Fibroblast of skin of back (primary cell): ENCODE measurements around the gene LRFN2.

Experiments used
- DNase-seq: peaks from one replicate; pipeline ENCODE4 v3.0.0-alpha.2; 2013

LRFN2 gene

DNA sequence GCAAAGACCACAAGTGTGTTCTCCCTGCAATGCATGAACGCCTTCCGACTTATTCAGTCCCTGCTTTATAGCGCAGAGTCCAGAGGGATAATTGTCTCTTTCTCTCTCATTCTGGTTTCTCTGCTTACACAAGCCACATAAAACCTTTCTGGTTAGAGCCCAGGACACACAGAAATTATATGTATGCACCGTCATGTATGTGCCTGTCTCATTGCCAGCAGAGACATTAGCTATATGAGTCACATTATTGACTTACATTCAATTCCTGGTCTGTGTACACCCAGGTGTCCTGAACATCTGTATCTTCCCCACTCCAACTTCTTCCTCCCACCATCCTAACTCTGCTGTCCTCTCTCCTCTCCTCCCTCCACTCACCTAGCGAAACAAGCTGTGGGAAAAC lies 44.0 kb downstream of the LRFN2 start:
- no peak for DNase-seq

DNA sequence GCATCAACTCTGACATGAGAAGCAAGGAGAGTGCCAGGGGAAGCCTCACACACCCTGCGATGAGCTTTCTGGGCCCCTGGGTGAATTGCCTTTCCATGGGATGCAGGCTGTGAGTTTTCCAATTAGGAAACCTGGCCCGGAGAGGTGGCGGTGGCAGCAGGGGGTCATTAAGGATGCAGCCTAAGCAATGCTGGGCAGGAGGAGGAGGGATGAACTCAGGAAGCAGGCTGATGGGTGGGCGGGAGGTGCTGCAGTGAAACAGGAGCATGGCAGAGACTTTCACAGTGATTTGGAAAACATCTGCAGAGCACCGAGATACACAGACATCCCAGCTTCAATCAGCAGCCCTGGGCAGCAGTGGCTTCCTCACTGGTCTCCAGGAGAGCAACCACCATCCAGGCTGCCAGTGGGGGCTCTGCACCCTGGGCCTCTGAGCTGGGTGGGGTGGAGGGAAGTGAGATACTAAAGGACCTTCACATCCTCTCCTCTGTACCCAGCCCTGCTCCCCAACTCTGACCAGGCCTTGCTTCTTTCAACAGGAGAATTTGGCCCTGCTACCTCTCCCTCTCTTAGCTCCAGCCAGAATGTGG lies 44.9 kb downstream of the LRFN2 start:
- DNase-seq: no peak

- no peak for DNase-seq
Observed at GRCh38 chr6:40541556-40542174, 45.5 kb downstream of the LRFN2 start.

GRCh38 chr6:40540790-40541189 lies 46.4 kb downstream of the LRFN2 start:
- no peak for DNase-seq

DNA sequence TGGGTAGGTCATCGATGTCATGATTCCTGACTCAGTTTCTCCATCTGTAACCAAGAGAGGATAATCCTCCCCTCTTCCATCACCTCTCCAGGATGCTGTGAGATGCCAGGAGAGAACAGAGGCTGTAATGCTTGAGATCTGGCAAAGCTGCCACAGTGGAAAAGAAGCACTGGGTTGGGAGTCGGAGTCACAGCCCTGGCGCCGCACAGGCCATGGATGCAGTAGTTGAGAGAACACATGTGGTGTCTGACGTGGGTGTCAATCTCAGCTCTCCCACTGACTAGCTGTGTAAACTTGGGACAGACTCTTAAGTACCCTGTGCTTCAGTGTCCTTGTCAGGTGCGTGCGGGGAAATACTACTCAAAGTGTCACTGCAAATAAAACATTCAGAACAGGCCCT lies 47.3 kb downstream of the LRFN2 start:
- DNase-seq: no peak

DNA sequence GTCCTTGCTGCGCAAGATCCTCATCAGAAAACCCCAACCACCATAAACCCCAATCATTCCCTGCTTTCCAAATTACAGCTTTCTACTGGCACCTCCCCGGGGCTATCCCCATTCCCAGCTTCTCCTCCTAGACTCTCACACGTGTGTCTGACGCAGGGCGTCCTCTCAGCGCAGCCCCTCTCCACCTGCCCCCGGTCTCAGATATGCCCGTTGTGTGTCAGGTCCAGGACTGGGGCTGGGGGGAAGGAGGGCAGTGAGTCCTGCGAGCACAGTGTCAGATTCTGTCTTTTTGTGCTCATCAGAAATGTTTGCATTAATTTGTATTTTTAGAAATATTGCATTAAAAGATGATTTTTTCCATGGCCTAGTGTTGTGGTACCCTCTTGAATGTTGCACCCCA lies 48.6 kb downstream of the LRFN2 start:
- DNase-seq: no peak

DNA sequence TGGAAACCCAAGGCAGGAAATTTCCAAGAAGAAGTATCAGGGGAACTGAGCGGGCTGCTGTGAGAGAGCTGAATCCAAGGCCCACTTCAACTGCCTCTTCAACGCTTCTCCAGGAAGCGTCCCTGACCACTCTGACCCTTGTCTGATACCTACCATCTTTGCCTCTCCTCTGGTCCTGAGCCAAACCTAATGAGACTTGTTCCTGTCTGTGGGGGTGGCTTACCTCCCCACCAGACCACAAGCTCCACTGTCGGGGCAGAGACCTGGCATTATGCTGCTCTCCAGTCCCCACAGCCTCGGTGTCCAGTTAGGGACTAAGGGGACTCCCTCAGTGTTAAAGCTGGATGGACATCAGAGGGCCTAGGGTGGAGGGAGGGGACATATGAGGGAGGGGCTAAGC lies 49.7 kb downstream of the LRFN2 start:
- no peak for DNase-seq

- DNase-seq: no peak
Observed at GRCh38 chr6:40536442-40536841, 50.7 kb downstream of the LRFN2 start.

- no peak for DNase-seq
Observed at GRCh38 chr6:40535819-40536380, 51.3 kb downstream of the LRFN2 start.

- DNase-seq: no peak
Observed at GRCh38 chr6:40535110-40535818, 51.9 kb downstream of the LRFN2 start.

GRCh38 chr6:40532349-40533000 lies 54.7 kb downstream of the LRFN2 start:
- DNase-seq: no peak

DNA sequence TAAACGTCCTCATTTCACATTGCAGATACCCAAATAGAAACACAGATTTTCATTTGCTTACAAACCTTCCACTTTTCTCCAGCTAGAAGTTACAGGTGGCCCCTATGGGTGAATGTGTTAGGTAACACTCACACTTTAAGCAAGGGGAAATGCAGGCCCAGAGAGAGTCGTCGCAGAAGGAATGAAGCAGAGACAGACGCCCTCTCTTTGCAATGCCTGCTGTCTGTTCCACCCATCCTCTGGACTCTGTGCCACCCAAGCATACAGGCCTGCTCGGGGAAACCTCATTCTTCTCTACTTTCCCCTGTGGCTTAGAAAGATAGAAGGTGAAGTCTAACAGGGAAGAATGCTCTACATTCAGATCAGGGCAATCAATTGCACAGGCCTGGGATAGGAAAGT lies 57.2 kb downstream of the LRFN2 start:
- no peak for DNase-seq

DNA sequence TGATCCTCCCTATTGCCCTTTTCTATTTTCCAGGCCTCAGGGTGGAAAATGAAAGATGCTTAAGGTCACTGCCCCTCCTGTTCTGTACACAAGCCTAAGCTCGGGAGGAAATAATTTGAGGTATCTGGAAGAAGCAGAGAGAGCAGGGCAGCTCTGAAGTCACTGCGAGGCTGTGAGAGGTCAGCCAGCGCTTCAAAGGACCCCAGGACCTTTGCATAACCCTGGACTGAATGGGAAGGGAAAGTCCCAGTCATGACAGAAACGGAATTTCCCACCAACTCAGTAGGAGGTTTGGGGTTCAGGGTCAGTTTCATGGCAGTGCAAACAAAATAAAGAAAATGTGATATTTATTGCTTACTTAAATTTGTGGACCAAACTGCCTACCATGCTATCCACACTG lies 58.1 kb downstream of the LRFN2 start:
- no peak for DNase-seq

DNA sequence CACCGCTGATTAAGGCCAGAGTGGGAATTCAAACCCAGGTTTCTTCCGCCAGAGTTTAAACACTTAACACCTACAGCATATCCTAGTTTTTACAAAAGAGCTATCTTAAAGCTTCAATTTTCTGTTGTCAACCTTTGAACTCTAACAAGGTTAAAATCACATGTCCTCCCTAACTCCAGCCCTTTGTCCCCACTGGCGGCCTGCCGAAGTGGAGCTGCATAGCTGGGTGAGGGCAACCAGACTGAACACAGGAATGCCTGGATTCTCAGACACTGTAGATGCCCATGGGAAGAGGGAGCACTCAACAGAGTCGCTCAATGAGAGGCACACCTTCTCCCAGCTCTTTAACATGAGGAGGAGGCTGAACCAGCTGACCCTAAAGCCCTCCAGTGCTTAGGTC lies 59.1 kb downstream of the LRFN2 start:
- DNase-seq: no peak

- DNase-seq: no peak
Observed at GRCh38 chr6:40526036-40526435, 61.1 kb downstream of the LRFN2 start.

DNA sequence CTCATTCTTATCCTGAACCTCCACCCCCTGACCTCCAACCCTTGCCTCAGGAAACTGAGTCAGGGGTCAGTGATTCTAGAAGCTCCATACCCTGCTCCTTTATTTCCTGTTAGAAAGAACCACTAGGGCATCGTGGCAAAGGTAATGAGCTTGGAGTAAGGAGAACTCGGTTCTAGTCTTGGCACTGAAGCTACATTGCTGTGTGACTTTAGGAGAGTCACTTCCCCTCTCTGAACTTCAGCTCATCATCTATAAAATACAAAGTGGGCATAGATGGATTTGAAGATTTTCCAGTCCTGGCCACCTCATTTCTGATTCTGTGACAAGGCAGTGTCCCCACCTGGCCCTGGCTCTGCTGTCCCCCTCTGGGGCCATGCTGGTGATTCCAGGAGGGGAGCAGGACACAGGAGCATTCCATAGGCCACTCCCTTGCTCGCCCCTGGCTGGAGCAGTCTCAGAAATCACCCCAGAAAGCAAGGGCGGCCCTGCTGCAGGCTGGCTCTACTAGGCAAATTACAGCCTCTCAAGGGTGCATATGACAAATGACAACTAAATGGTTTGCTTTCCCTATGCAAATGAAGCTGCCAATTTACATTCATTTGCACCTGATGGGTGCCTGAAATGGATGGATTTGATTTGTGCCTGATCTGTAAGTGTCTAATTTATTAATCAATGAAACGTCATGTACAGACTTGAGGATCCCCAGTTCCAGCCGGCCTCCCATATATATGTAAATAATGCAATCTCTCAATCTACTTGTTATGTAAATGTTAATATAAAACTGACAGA lies 62.2 kb downstream of the LRFN2 start:
- no peak for DNase-seq

DNA sequence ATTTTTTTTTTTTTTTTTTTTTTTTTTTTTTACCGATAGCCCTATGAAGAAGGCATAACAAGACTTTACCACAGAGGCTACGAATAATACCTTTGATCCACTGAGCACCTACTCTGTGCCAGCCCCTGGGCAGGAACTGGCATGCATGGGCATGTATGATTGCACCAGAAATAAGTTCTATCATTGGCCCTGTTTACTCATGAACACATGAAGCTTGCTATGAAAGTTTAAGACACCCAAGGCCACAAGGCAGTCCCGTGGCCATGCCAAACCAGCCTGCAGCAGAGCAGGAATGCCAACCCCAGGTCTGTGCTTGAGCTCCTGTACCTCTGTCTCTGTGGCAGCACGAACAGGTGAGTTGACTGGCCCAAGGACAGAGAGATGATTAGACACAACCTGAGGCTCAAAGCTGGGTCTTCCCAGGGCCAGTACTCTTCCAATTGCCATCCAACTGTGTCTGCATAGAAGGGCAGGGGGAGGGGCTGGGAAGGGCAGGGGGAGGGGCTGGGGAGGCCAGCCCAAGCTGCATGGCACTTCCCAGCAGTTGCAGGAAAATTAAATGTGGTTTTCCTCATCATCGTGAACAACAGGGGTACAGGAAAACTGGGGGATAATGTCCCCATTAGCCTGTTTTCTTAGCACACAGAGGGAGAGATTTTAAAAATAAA lies 63.5 kb downstream of the LRFN2 start:
- DNase-seq: no peak

DNA sequence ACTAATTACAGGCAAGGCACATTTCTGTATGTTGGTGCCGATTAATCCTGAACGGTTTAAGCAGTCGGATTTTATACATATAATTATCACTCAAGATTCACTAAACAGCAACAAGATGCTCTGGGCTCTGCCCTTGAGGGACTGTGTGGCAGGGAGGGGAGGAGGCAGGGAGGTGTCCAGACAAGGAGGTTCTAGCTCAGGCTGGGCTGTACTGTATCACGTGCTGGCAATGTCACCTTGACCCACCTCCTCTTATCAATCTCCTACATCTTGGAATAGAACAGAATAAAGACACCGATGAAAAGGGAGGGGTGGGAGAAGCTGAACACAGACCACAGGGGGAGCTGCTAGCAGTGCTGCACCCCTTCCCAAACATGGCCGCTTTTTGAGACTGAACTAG lies 65.7 kb downstream of the LRFN2 start:
- no peak for DNase-seq

- no peak for DNase-seq
Observed at GRCh38 chr6:40520678-40521077, 66.5 kb downstream of the LRFN2 start.

- no peak for DNase-seq
Observed at GRCh38 chr6:40520084-40520483, 67.1 kb downstream of the LRFN2 start.

DNA sequence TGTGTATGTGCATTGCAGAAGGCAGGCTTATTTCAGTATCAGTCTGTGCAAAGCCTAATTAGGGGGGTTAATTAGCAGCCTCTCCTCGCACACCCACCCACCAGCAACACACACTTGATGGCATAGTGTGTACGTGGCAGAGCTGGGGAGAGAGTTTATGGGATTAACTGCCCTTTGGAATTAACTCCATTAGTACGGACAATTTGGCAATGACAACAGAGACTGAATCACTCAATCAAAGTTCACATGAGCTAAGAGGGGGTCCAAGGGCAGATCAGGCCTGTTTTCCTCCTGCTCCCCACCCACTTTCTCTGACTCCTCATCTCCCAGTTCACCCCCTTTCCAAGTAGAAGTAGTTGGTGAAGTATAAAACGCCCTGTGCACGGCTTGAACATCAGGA lies 69.5 kb downstream of the LRFN2 start:
- no peak for DNase-seq

DNA sequence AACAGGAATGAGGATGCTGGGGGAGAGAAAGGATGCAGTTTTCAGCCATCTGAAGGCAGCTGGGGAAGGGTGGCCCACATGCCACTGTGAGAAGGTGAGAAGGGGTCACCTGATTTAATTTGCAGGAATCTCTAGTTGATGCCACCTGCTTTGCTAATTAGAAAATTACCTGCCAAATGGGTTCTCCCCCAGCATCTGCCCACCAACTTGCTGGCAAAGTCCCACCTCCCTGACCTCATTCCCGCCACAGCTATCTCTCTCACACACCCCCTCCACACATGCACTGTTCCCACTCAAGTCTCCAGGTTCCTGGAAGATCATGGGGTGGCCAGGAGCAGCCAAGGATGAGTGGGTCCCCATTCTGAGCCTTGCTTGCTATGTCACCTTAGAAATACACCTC lies 70.7 kb downstream of the LRFN2 start:
- no peak for DNase-seq
